ENCODE results near the gene NKIRAS2.

- TF ChIP-seq ZNF70 (CRISPR knock-in tag; IDR thresholded peaks at IDR 0.05) (no peak), PPARA (CRISPR knock-in tag; IDR thresholded peaks at IDR 0.05; ENCODE audit: borderline replicate concordance) (no peak), TCF4 (CRISPR knock-in tag; IDR thresholded peaks at IDR 0.05; ENCODE audit: borderline replicate concordance) (no peak), GLIS3 (CRISPR knock-in tag; IDR thresholded peaks at IDR 0.05) (no peak), ZFP3 (CRISPR knock-in tag; IDR thresholded peaks at IDR 0.05) (no peak), CREB5 (CRISPR knock-in tag; IDR thresholded peaks at IDR 0.05; ENCODE audit: low read depth) (no peak), SNAI2 (CRISPR knock-in tag; IDR thresholded peaks at IDR 0.05) (no peak), CSRNP3 (CRISPR knock-in tag; IDR thresholded peaks at IDR 0.05) (no peak)
Measured at GRCh38 chr17:42027961-42028790, 8.3 kb downstream of the NKIRAS2 start.
